HEK293T (cell line): ENCODE results near the gene STK4.

Experiments
- BHLHE40 ChIP-seq: fragments of 450-650 bp; IDR thresholded peaks from 2 replicates; pipeline ENCODE4 v1.6.1; 2016; ENCODE audit warnings: mild to moderate bottlenecking, moderate library complexity, borderline replicate concordance
- ELF4 ChIP-seq: fragments of 450-650 bp; IDR thresholded peaks from 2 replicates; pipeline ENCODE4 v1.6.1; 2017; ENCODE audit warnings: antibody characterized with exemption
- FOXA1 ChIP-seq: fragments of 450-650 bp; IDR thresholded peaks from 2 replicates; pipeline ENCODE4 v1.6.1; 2016; ENCODE audit warnings: mild to moderate bottlenecking
- NFRKB ChIP-seq: fragments of 450-650 bp; IDR thresholded peaks from 2 replicates; pipeline ENCODE4 v1.6.1; 2016; ENCODE audit warnings: mild to moderate bottlenecking, moderate library complexity
- PKNOX1 ChIP-seq: fragments of 450-650 bp; IDR thresholded peaks from 2 replicates; pipeline ENCODE4 v1.6.1; 2016
- SUZ12 ChIP-seq: fragments of 450-650 bp; IDR thresholded peaks from 2 replicates; pipeline ENCODE4 v1.6.1; 2016; ENCODE audit warnings: mild to moderate bottlenecking
- TARDBP ChIP-seq: fragments of 450-650 bp; IDR thresholded peaks from 2 replicates; pipeline ENCODE4 v1.6.1; 2016

- no peak for TF ChIP-seq ELF4
- no peak for TF ChIP-seq PKNOX1
- no peak for TF ChIP-seq SUZ12
- TF ChIP-seq BHLHE40: no peak
- no peak for TF ChIP-seq FOXA1
- no peak for TF ChIP-seq TARDBP
- no peak for TF ChIP-seq NFRKB
Observed at GRCh38 chr20:44956410-44956809, 9.9 kb upstream of the STK4 start.
